ENCODE data around the gene TRMT5.

TRMT5 gene

DNA sequence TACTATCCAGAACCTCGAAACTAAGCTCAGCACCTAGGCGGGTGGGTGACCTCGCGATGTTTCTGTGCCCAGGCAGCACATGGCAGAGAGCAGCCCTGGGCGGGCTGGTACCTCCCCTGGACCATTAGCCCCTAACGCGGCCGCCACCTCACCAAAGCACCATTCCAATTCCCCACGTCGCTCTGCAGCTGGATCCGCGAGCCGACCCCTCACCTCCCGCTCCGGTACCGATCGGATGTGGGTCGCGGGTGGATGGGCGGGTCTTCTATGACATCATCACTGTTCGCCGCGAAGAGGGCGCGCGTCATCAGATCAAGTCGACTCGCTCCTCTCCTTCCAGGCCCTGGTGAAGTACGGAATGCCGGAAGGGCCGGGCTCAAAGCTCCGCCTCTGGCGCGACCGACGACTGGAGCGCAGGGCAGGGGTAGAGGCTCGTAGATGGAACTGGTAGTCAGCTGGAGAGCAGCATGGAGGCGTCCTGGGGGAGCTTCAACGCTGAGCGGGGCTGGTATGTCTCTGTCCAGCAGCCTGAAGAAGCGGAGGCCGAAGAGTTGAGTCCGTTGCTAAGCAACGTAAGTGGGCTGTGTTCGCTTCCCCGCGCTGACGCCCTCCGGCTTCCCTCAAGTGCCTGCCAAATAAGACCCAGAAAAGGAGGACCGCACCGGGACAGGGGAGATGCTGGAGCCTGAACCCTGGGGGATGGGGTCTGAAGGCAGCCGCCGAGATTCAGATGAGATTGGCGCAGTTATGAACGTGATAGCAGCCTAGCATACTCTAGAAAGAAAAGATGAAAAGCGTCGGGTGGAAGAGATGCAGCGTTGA lies at the start of gene TRMT5, which contains the start of gene SLC38A6:
Gene TRMT5 (minus strand): TSS at position 269 of the 822 bp plus-strand sequence. CDS start 106 bp downstream, at position 163.
Gene SLC38A6 (plus strand): TSS at position 435 of the 822 bp plus-strand sequence. CDS start 33 bp downstream, at position 468.
- DNase-seq (ENCODE audit: low read depth): peak; percentile 82

DNA sequence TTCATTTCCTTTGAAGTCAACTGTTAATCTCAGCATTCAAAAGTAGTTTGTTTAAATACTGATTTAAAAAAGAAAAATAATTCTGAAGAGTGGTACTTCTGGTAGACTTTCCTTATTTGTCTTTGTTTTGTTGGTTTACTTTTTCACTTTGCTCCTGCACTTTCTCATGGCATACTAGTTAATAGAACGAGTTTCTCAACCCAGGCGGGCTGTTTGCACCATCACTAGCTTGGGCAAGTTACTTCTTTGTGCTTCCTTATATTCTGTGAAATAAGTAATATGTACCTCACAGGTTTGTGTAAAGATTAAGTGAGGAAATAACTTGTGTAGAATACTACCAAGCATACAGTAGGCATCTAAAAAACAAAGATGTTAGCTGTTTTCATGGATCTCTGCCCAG lies 45.6 kb upstream of the TRMT5 start:
- DNase-seq (ENCODE audit: low read depth): no peak

GRCh38 chr14:61025251-61026223 lies 44.7 kb upstream of the TRMT5 start:
- peak; percentile 4 for DNase-seq (ENCODE audit: low read depth)

DNA sequence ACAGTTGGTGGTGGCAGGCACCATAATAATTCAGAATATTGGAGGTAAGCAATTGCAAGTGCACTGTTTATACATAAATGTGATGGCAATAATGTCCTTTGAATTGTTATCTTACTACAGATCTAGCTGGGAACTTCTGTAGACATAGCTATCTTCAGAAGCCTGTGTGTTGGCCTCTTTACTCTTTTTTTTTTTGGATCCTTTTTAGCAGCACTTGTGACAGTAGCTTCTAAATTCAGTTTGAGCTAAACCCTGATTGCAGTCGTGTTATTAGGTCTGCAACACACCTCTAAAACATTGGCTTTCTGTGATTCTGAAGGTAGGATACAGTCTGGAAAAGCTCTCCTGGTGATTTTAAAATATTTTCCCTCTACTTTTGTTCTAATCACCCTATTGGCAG lies 38.7 kb upstream of the TRMT5 start:
- no peak for DNase-seq (ENCODE audit: low read depth)

DNA sequence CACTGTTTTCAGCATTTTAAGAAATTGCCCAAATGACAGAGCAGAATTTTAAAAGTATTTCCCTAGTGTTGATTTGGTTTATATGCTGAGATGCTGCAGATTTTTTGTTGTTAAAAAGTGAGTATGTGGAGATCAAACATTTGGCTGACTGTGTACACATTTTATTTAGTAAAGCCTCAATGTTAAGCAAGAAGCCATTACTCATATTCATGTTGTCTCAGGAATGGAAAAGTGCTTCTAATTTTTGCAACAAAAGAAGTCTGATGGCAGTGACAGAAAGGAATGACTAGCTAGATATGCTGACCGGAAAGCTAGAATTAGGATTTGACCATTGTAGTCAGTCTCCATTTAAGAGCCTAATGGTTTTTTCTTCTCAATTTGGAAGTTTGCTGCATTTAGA lies 22.7 kb upstream of the TRMT5 start:
- no peak for DNase-seq (ENCODE audit: low read depth)

DNA sequence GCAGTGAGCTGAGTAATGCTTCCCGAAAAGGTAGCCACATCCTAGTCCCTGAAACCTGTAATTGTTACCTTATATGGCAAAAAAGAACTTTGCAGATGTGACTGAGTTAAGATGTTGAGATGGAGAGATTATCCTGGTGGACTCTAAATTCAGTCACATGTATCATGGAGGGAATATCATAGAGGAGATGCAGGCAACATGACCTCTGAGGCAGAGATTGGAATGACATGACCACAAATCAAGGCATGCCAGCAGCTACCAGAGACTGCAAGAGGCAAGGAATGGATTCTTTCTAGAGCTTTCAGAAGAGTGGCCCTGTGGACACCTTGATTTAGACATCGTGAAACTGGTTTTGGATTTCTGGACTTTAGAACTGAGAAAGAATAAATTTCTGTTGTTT lies 18.7 kb upstream of the TRMT5 start:
- DNase-seq (ENCODE audit: low read depth): no peak

DNA sequence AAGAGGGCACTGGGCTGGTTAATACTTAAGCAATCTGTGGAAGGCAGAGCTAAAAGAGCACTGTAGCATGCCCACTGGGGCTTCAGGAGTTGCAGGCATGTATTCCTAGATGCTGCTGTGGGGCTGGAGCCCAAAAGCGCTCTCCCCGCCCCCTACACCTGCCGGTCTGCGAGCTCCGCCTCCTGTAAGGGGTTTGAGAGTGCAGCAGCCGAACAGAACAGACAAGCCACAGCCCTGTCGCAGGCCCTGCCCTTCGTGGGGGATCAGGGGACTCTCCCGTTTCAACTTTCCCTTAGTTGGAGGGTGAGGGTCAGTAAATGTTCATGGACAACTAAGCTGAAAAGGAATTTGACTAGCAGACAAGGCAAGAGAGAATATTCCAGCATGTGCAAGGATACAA lies 17.7 kb upstream of the TRMT5 start:
- DNase-seq (ENCODE audit: low read depth): no peak

- DNase-seq (ENCODE audit: low read depth): no peak
These were observed 8.7 kb upstream of the TRMT5 start for GRCh38 chr14:60989599-60989998.

GRCh38 chr14:60986500-60986899 lies 5.6 kb upstream of the TRMT5 start:
- no peak for DNase-seq (ENCODE audit: low read depth)

DNA sequence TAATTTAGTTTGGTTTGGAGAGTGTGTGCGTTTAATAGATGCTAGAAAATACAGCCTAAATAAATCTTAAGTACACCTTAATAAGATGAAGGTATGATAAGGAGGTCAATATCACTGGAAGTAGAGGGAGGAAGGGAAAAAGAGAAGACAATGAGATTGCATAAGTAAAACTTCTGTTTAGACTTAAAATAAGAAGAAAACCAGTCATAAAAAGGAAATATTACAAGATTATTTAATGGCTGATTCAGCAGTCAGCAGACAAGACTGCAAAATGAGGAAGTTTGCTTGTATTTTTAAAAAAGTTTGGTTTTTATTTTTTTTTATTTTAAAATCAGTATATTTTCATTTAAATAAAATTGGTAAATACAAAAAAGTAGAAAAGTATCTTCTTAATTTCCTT lies 3.3 kb upstream of the TRMT5 start:
- no peak for DNase-seq (ENCODE audit: low read depth)

- no peak for DNase-seq (ENCODE audit: low read depth)
These were observed 965 bp upstream of the TRMT5 start for GRCh38 chr14:60981633-60982455.

GRCh38 chr14:60977847-60978246 lies 3.0 kb downstream of the TRMT5 start:
- no peak for DNase-seq (ENCODE audit: low read depth)

DNA sequence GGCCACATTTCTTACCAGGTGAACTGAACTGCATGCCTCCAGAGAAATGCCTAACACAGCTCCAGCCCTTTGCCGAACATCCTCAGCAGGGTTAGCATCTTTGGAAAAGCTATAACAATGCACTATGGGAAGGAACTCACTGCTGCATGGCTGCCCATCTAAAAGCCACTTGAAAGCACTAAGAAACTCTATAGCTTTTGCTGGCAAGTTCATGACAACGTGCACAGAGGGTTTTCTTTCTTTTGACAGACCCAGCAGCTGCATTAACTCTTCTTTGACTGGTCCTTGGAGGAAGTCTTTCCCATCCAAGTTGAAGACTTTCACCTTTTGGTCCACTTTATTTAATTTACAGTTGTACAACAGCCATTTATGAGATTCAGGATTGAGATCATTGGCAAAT lies 5.3 kb downstream of the TRMT5 start:
- no peak for DNase-seq (ENCODE audit: low read depth)

GRCh38 chr14:60974090-60974651 lies 6.7 kb downstream of the TRMT5 start:
- DNase-seq (ENCODE audit: low read depth): no peak

DNA sequence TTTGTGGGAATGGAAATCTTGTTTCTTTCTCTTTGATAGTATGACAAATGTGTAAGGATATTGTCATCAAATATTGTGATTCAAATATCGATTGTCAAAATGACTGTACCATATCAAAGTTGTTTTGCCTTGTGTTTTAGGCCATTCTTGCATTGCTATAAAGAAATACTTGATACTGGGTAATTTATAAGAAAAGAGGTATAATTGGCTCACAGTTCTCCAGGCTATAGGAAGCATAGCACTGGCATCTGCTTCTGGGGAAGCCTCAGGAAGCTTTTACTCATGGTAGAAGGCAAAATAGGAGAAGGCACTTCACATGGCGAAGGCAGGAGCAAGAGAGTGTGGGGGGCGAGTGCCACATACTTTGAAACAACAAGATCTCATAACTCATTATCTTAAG lies 7.8 kb downstream of the TRMT5 start:
- DNase-seq (ENCODE audit: low read depth): no peak

- no peak for DNase-seq (ENCODE audit: low read depth)
These were observed 8.6 kb downstream of the TRMT5 start for GRCh38 chr14:60972295-60972694.

GRCh38 chr14:60971271-60971670 lies 9.6 kb downstream of the TRMT5 start:
- DNase-seq (ENCODE audit: low read depth): no peak

- no peak for DNase-seq (ENCODE audit: low read depth)
These were observed 10.7 kb downstream of the TRMT5 start for GRCh38 chr14:60970146-60970545.

- no peak for DNase-seq (ENCODE audit: low read depth)
These were observed 12.2 kb downstream of the TRMT5 start for GRCh38 chr14:60968671-60969070.

- no peak for DNase-seq (ENCODE audit: low read depth)
These were observed 12.8 kb downstream of the TRMT5 start for GRCh38 chr14:60968099-60968498.

DNA sequence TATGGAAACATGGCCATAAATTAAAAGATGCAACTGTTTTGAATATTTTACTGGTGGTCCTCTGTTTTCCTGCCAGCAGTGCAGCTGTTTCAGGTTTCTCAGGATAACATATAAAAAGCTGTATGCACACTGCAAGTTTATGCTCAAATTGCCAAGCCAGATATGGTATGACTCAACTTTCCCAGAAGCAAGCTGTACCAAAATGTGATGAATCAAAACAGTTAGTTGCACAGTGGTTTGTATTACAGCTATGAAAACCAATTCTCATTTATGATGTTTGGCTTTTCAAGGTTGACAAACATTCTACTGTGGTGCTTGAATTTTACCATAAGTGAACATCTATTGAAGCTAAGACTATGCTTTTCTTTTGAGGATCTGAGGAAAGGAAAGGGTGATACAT lies 15.5 kb downstream of the TRMT5 start:
- DNase-seq (ENCODE audit: low read depth): no peak

DNA sequence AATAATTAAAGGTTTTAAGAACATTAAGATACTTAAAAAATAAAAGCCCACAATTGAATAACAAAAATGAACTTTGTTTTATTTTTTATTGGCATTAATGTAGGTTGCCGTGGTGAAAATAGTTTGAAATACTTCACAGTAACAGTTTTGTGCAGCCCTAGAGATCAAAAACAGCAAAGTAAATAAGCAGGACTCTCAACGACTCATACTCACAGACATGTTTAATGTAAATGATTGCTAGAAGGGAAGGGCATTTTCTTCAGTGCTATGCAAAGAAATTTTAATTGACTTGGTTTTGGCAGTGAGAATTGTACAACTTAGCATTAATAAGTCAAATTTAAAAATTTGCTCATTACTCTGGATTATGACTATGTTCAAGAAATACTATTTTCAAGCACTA lies 16.0 kb downstream of the TRMT5 start:
- DNase-seq (ENCODE audit: low read depth): no peak

All from stimulated activated CD8-positive, alpha-beta memory T cell treated with anti-CD3 and anti-CD28 coated beads, Interleukin-4, amount 100 ng/mL, for 24 hours (primary cell).